Loucy (cell line): ENCODE measurements around the gene NRG2.

Source experiments
- CTCF ChIP-seq: fragments of 200-600 bp; sonication (generic); conservative IDR thresholded peaks from 2 replicates; pipeline ENCODE4 v1.5.1; 2014; ENCODE audit warnings: mild to moderate bottlenecking, antibody characterized with exemption, low read length
- EZH2phosphoT487 ChIP-seq: fragments of 200-600 bp; IDR thresholded peaks from 2 replicates; pipeline ENCODE4 v1.6.1; 2018; ENCODE audit warnings: antibody characterized with exemption, mild to moderate bottlenecking, moderate library complexity, borderline replicate concordance

- TF ChIP-seq CTCF (no peak), EZH2phosphoT487 (no peak)
Measured at GRCh38 chr5:139979943-139980342, 63.2 kb downstream of the NRG2 start.
